K562 (cell line): ENCODE data around the gene CTSF. TPM values are rescaled to one million over a fixed set of nuclear protein-coding genes. Genes with fewer than 3 reads are reported as not detected.
A peak's percentile ranks its signal among the peaks of the same experiment; 100 is the strongest.

ENCODE experiments used
- ATAC-seq: fragments of 200-7000 bp; cut with Tn5 transposase; 3 replicates; pipeline ENCODE4 v1.9.1; 2020; ENCODE audit warnings: moderate library complexity
- BruUV-seq: library from RNA; stranded (reverse); fragments of 400-500 nt; replicated peaks from 2 replicates; lab custom pipeline; 2021; lab: Mats Ljungman, UMichigan
- CTCF ChIA-PET: fragments of 300-600 bp; formaldehyde crosslinking; extraction: SDS; loops from one replicate; lab custom pipeline; 2021; ENCODE audit warnings: low intra/inter-chr PET ratio; lab: Yijun Ruan, JAX
- POLR2A ChIA-PET: fragments of 300-600, 350-650 bp; sonication (Branson Sonifier 250); formaldehyde crosslinking; extraction: SDS; loops from one replicate; lab custom pipeline; 2021; ENCODE audit warnings: antibody characterized with exemption, inconsistent platforms; lab: Yijun Ruan, JAX
- DNase-seq, 4 experiments: peaks; one replicate each; pipeline versions ENCODE4 v3.0.0 to v3.0.0-alpha.2; 2011 to 2018; ENCODE audit warnings: low spot score in 3 of 4, mixed read lengths in 3 of 4; ENCODE audit errors: extremely low read depth in 1 of 4
- FAIRE-seq: peaks from 2 replicates; lab custom pipeline; 2011; peaks lifted over from hg19 to GRCh38; lab: Jason Lieb, UNC
- H2AFZ ChIP-seq: 2 replicates; pipeline ENCODE4 v1.6.0; 2011; ENCODE audit warnings: low read depth, low read length, control low read depth, inconsistent platforms
- H3K27ac ChIP-seq: fragments of 200-600 bp; 3 replicates; pipeline ENCODE4 v1.8.0; 2011; ENCODE audit warnings: low read depth, mild to moderate bottlenecking, control low read depth, inconsistent platforms, low read length, moderate library complexity, mixed read lengths; ENCODE audit errors: extremely low read depth
- H3K27me3 ChIP-seq, 2 experiments: fragments of 300-600 bp in 1 of 2; 2 replicates in 1 of 2; 3 replicates in 1 of 2; pipeline versions ENCODE4 v1.6.0 to v1.8.0; 2011; ENCODE audit warnings: inconsistent platforms in 2 of 2, low read length in 2 of 2, mild to moderate bottlenecking in 1 of 2, mixed read lengths in 1 of 2, moderate library complexity in 1 of 2; ENCODE audit not compliant: control insufficient read depth in 2 of 2, insufficient read depth in 2 of 2
- H3K36me3 ChIP-seq: fragments of 300-600 bp; 3 replicates; pipeline ENCODE4 v1.8.0; 2011; ENCODE audit warnings: mild to moderate bottlenecking, low read length, inconsistent platforms; ENCODE audit not compliant: control insufficient read depth, insufficient read depth
- H3K4me1 ChIP-seq, 2 experiments: fragments of 200-600 bp in 1 of 2; replicated peaks in 1 of 2; 2 replicates in 1 of 2; 3 replicates in 1 of 2; pipeline versions ENCODE4 v1.5.1 to v1.8.0; 2011; ENCODE audit warnings: inconsistent platforms in 2 of 2, low read length in 2 of 2, mild to moderate bottlenecking in 1 of 2, mixed read lengths in 1 of 2, moderate library complexity in 1 of 2; ENCODE audit not compliant: control insufficient read depth in 2 of 2, insufficient read depth in 2 of 2
- H3K4me2 ChIP-seq: 2 replicates; pipeline ENCODE4 v1.6.1; 2011; ENCODE audit warnings: low read length, control low read depth, inconsistent platforms, mixed read lengths; ENCODE audit not compliant: insufficient read depth
- H3K4me3 ChIP-seq: fragments of 200-600 bp; sonication (generic), shearing (Covaris generic); 2 replicates; pipeline ENCODE4 v1.5.1; 2016; ENCODE audit warnings: control low read depth, inconsistent platforms
- H3K79me2 ChIP-seq: fragments of 200-600 bp; 3 replicates; pipeline ENCODE4 v1.8.0; 2011; ENCODE audit warnings: low read length, inconsistent platforms; ENCODE audit not compliant: control insufficient read depth, insufficient read depth
- H3K9ac ChIP-seq, 2 experiments: 2 replicates each; pipeline versions ENCODE4 v1.6.0 to v1.6.1; 2011; ENCODE audit warnings: low read depth in 2 of 2, low read length in 2 of 2, control low read depth in 1 of 2, inconsistent platforms in 1 of 2, mild to moderate bottlenecking in 1 of 2, mixed read lengths in 1 of 2; ENCODE audit not compliant: insufficient read depth in 1 of 2
- H3K9me1 ChIP-seq: one replicate; pipeline ENCODE4 v1.6.0; 2011; ENCODE audit warnings: inconsistent platforms, mild to moderate bottlenecking, low read length, moderate library complexity; ENCODE audit not compliant: control insufficient read depth, insufficient read depth
- H3K9me3 ChIP-seq: replicated peaks from 2 replicates; pipeline ENCODE4 v1.5.1; 2011; ENCODE audit warnings: low read depth, low read length, inconsistent platforms; ENCODE audit not compliant: control insufficient read depth, insufficient read depth
- H4K20me1 ChIP-seq: replicated peaks from 2 replicates; pipeline ENCODE4 v1.6.1; 2011; ENCODE audit warnings: low read length, inconsistent platforms, mixed read lengths; ENCODE audit not compliant: control insufficient read depth, insufficient read depth
- NCOR1 ChIP-seq: fragments of 450-650 bp; IDR thresholded peaks from 2 replicates; pipeline ENCODE4 v1.6.1; 2016; ENCODE audit warnings: mild to moderate bottlenecking, moderate library complexity
- NFE2 ChIP-seq: IDR thresholded peaks from 2 replicates; pipeline ENCODE4 v1.6.1; 2014; ENCODE audit warnings: antibody characterized with exemption, low read depth
- POLR2G ChIP-seq: fragments of 200-400 bp; formaldehyde crosslinking; IDR thresholded peaks from 2 replicates; pipeline ENCODE4 v1.6.1; 2017; ENCODE audit warnings: low read depth, mild to moderate bottlenecking, antibody characterized with exemption, low read length, moderate library complexity
- RBFOX2 ChIP-seq: fragments of 200-400 bp; formaldehyde crosslinking; IDR thresholded peaks from 2 replicates; pipeline ENCODE4 v1.6.1; 2017; ENCODE audit warnings: low read depth, mild to moderate bottlenecking, low read length, moderate library complexity
- WGBS: fragments of 100-300 bp; shearing (Covaris generic); methylation state at CpG from one replicate; pipeline ENCODE4 v1.1.6; 2016; ENCODE audit warnings: low coverage, mixed read lengths; ENCODE audit not compliant: insufficient coverage; ENCODE audit errors: missing lambda C conversion rate; 5-methylcytosine and 5-hydroxymethylcytosine counted together
- in situ Hi-C: fragments of 300-500 bp; cut with MboI; formaldehyde crosslinking; loops from 4 replicates; pipeline ENCODE4 v1.15.0; 2018; ENCODE audit warnings: inconsistent platforms, mixed read lengths
- intact Hi-C: fragments of 100-400 bp; cut with micrococcal nuclease; formaldehyde crosslinking; loops from 2 replicates; pipeline ENCODE4 v1.14.2; 2022
- polyA plus RNA-seq, 8 experiments: library from polyadenylated mRNA; depleted of rRNA in 4 of 8; stranded (reverse) in 5 of 8; unstranded in 3 of 8; fragments of >200 nt; fragmentation: Nextera tagmentation in 2 of 8; fragmentation: Illumina TruSeq in 1 of 8; extraction: Ambion mirVana in 2 of 8; extraction: Trizol in 1 of 8; gene quantifications; 2 replicates each; pipeline versions ENCODE4 v1.2.1 to v1.2.3, GENCODE V29; 2011 to 2014; ENCODE audit warnings: inconsistent platforms in 1 of 8, missing spikeins in 1 of 8
- total RNA-seq, 7 experiments: library from RNA; depleted of rRNA in 6 of 7; stranded (reverse); fragments of >200 nt in 6 of 7; fragmentation: Illumina TruSeq in 2 of 7; extraction: Trizol in 2 of 7; gene quantifications; 2 replicates each; pipeline versions ENCODE4 v1.2.1 to v1.2.3, GENCODE V29; 2011 to 2021; ENCODE audit warnings: low replicate concordance in 1 of 7
- TF ChIP-seq, protein P1 (sequence below): fragments of 200-800 bp; sonication (Bioruptor generic); IDR thresholded peaks from 2 replicates; pipeline ENCODE4 v1.6.1; 2017; ENCODE audit warnings: missing genetic modification characterization, missing compliant biosample characterization
- TF ChIP-seq, protein P2 (sequence below): fragments of 250-450 bp; sonication (Bioruptor Pico); IDR thresholded peaks from 2 replicates; pipeline ENCODE4 v1.4.0; 2020; ENCODE audit warnings: mild to moderate bottlenecking

The CTSF gene
- total and polyA plus RNA-seq, 9 of the 15 experiments (the other 6 are each of a cell fraction or from before 2014, with no cell fraction given): 0.41 to 10.5 (median 3.8) TPM

GRCh38 chr11:66539170-66539869, 29.1 kb downstream of the CTSF start:
- peak in 1 of 4 experiments; percentile 8 for DNase-seq
- intact Hi-C loops (no loop called here), in situ Hi-C loops (no loop called here)
- Histone ChIP-seq H3K79me2 (no peaks in the 10 kb centered on the region), H3K4me1 (peaks cover 0 to 12% of the 10 kb centered on the region in 2 experiments; a peak in 2 of 5 replicates), H3K9me3 (no peaks in the 10 kb centered on the region), H3K27me3 (no peaks in the 10 kb centered on the region), H3K27ac (no peak overlapping the region), H4K20me1 (no peaks in the 10 kb centered on the region), H3K9me1 (no peaks in the 10 kb centered on the region), H3K9ac (peak overlapping the region in 1 of 2 experiments; percentile 52; a peak in 1 of 4 replicates), H3K4me2 (no peak overlapping the region), H2AFZ (no peak overlapping the region), H3K36me3 (peaks cover 5% of the 10 kb centered on the region; the same call in 2 of the 3 replicates), H3K4me3 (no peak overlapping the region)
- WGBS: 84% methylated on average over 15 of the region's 16 CpGs
- ChIA-PET CTCF (no interaction called here), POLR2A (interaction anchor here (0.6 kb wide), 1 partner anchor 159 kb away, joined by 3 read pairs; no protein-coding TSS in a partner anchor)
- BruUV-seq: no TSS peak
- FAIRE-seq: no peak
- no peak; the same call in 2 of the 3 replicates for ATAC-seq
- TF ChIP-seq RBFOX2: peak; percentile 27; the same call in 1 of the 2 replicates
- TF ChIP-seq, protein P1, sequence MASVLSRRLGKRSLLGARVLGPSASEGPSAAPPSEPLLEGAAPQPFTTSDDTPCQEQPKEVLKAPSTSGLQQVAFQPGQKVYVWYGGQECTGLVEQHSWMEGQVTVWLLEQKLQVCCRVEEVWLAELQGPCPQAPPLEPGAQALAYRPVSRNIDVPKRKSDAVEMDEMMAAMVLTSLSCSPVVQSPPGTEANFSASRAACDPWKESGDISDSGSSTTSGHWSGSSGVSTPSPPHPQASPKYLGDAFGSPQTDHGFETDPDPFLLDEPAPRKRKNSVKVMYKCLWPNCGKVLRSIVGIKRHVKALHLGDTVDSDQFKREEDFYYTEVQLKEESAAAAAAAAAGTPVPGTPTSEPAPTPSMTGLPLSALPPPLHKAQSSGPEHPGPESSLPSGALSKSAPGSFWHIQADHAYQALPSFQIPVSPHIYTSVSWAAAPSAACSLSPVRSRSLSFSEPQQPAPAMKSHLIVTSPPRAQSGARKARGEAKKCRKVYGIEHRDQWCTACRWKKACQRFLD (CRISPR knock-in tag): no peak
- no peak for TF ChIP-seq NFE2
- TF ChIP-seq, protein P2, sequence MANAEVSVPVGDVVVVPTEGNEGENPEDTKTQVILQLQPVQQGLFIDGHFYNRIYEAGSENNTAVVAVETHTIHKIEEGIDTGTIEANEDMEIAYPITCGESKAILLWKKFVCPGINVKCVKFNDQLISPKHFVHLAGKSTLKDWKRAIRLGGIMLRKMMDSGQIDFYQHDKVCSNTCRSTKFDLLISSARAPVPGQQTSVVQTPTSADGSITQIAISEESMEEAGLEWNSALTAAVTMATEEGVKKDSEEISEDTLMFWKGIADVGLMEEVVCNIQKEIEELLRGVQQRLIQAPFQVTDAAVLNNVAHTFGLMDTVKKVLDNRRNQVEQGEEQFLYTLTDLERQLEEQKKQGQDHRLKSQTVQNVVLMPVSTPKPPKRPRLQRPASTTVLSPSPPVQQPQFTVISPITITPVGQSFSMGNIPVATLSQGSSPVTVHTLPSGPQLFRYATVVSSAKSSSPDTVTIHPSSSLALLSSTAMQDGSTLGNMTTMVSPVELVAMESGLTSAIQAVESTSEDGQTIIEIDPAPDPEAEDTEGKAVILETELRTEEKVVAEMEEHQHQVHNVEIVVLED (CRISPR knock-in tag): no peak
- peak; percentile 57 for TF ChIP-seq POLR2G
- no peak for TF ChIP-seq NCOR1
